KOPT-K1 (cell line): Measurements from ENCODE around the gene GNAS-AS1.
"Not testable (repeated sequence)": the region's sequence is repeated elsewhere in the genome, so short reads cannot be mapped to it uniquely, and the experiment has no call there.

ENCODE experiments used
- H3K27ac ChIP-seq: fragments of 200-600 bp; sonication (generic); 2 replicates; pipeline ENCODE4 v1.5.1; 2016; ENCODE audit warnings: antibody characterized with exemption, mild to moderate bottlenecking, low read depth, low read length; ENCODE audit not compliant: poor library complexity, severe bottlenecking
- H3K36me3 ChIP-seq: fragments of 200-600 bp; sonication (generic); 2 replicates; pipeline ENCODE4 v1.5.1; 2017; ENCODE audit warnings: antibody characterized with exemption, mild to moderate bottlenecking, low read length, moderate library complexity; ENCODE audit not compliant: insufficient read depth
- H3K9me3 ChIP-seq: fragments of 200-600 bp; sonication (generic); 2 replicates; pipeline ENCODE4 v1.5.1; 2017; ENCODE audit warnings: antibody characterized with exemption, low read length, mild to moderate bottlenecking; ENCODE audit not compliant: insufficient read depth, poor library complexity, severe bottlenecking

The GNAS-AS1 gene

GRCh38 chr20:58839474-58839874 is 11.2 kb downstream of the GNAS-AS1 start:
- no peak overlapping the region for H3K27ac ChIP-seq

GRCh38 chr20:58838174-58838573 is 12.5 kb downstream of the GNAS-AS1 start:
- Histone ChIP-seq H3K9me3 (no peaks in the 10 kb centered on the region), H3K36me3 (no peaks in the 10 kb centered on the region), H3K27ac (no peak overlapping the region)

More at GRCh38 chr20:58839474-58839874, 11.2 kb downstream of the GNAS-AS1 start:
- Histone ChIP-seq H3K36me3 (no peaks in the 10 kb centered on the region), H3K9me3 (no peaks in the 10 kb centered on the region)

- Histone ChIP-seq H3K9me3 (no peaks in the 10 kb centered on the region), H3K36me3 (no peaks in the 10 kb centered on the region), H3K27ac (no peak overlapping the region)
Measured at GRCh38 chr20:58837717-58838116, 13.0 kb downstream of the GNAS-AS1 start.

- Histone ChIP-seq H3K36me3 (no peaks in the 10 kb centered on the region), H3K9me3 (no peaks in the 10 kb centered on the region), H3K27ac (no peak overlapping the region)
Measured at GRCh38 chr20:58836616-58837204, 14.0 kb downstream of the GNAS-AS1 start.

- Histone ChIP-seq H3K36me3 (no peaks in the 10 kb centered on the region), H3K27ac (no peak overlapping the region), H3K9me3 (no peaks in the 10 kb centered on the region)
Measured at GRCh38 chr20:58835231-58835630, 15.5 kb downstream of the GNAS-AS1 start.

GRCh38 chr20:58833921-58834320 is 16.8 kb downstream of the GNAS-AS1 start:
- Histone ChIP-seq H3K9me3 (no peaks in the 10 kb centered on the region), H3K27ac (no peak overlapping the region), H3K36me3 (no peaks in the 10 kb centered on the region)

GRCh38 chr20:58832457-58832856 is 18.2 kb downstream of the GNAS-AS1 start:
- H3K9me3 ChIP-seq, result no peaks in the 10 kb centered on the region
- no peak overlapping the region for H3K27ac ChIP-seq
- no peaks in the 10 kb centered on the region for H3K36me3 ChIP-seq

GRCh38 chr20:58829531-58829941 is 21.2 kb downstream of the GNAS-AS1 start:
- no peaks in the 10 kb centered on the region for H3K9me3 ChIP-seq
- H3K36me3 ChIP-seq, result no peaks in the 10 kb centered on the region
- no peak overlapping the region for H3K27ac ChIP-seq

- not testable (repeated sequence) for H3K36me3 ChIP-seq, H3K27ac ChIP-seq, H3K9me3 ChIP-seq
Measured at GRCh38 chr20:58828804-58829203, 21.9 kb downstream of the GNAS-AS1 start.

GRCh38 chr20:58828136-58828535 is 22.6 kb downstream of the GNAS-AS1 start:
- no peaks in the 10 kb centered on the region for H3K9me3 ChIP-seq
- no peak overlapping the region for H3K27ac ChIP-seq
- no peaks in the 10 kb centered on the region for H3K36me3 ChIP-seq

- Histone ChIP-seq H3K27ac (no peak overlapping the region), H3K36me3 (no peaks in the 10 kb centered on the region), H3K9me3 (peaks cover 1% of the 10 kb centered on the region)
Measured at GRCh38 chr20:58826271-58826670, 24.4 kb downstream of the GNAS-AS1 start.

- Histone ChIP-seq H3K36me3 (no peaks in the 10 kb centered on the region), H3K9me3 (peaks cover 9% of the 10 kb centered on the region), H3K27ac (no peak overlapping the region)
Measured at GRCh38 chr20:58825450-58825849, 25.3 kb downstream of the GNAS-AS1 start.

GRCh38 chr20:58824843-58825242 is 25.9 kb downstream of the GNAS-AS1 start:
- no peaks in the 10 kb centered on the region for H3K36me3 ChIP-seq
- H3K9me3 ChIP-seq, result peaks cover 14% of the 10 kb centered on the region
- H3K27ac ChIP-seq, result no peak overlapping the region

GRCh38 chr20:58822748-58823730 is 27.7 kb downstream of the GNAS-AS1 start:
- H3K9me3 ChIP-seq, result peaks cover 14% of the 10 kb centered on the region
- H3K36me3 ChIP-seq, result no peaks in the 10 kb centered on the region

GRCh38 chr20:58822149-58822548 is 28.6 kb downstream of the GNAS-AS1 start:
- Histone ChIP-seq H3K36me3 (no peaks in the 10 kb centered on the region), H3K9me3 (peaks cover 14% of the 10 kb centered on the region), H3K27ac (no peak overlapping the region)

More at GRCh38 chr20:58822748-58823730, 27.7 kb downstream of the GNAS-AS1 start:
- no peak overlapping the region for H3K27ac ChIP-seq
